Aorta (tissue), 5 donors: ENCODE data around the gene GABARAP. TPM values are rescaled to one million over a fixed set of nuclear protein-coding genes. Genes with fewer than 3 reads are reported as not detected.
A peak's percentile ranks its signal among the peaks of the same experiment; 100 is the strongest.

ENCODE experiments used
- ATAC-seq: fragments of 200-7000 bp; cut with Tn5 transposase; one replicate; pipeline ENCODE4 v1.9.1; 2022; ENCODE audit warnings: moderate library complexity; ENCODE audit not compliant: low FRiP score
- DNase-seq, 2 donors: peaks; one replicate each; pipeline ENCODE4 v3.0.0-alpha.2; 2020
- H3K27ac ChIP-seq, 2 donors: one replicate each; pipeline ENCODE4 v1.5.1; 2013; ENCODE audit warnings: low read length in 2 of 2, mild to moderate bottlenecking in 2 of 2, moderate library complexity in 2 of 2, control low read depth in 1 of 2, inconsistent platforms in 1 of 2, low read depth in 1 of 2
- H3K27me3 ChIP-seq, 2 donors: one replicate each; pipeline ENCODE4 v1.6.1; 2013; ENCODE audit warnings: control low read depth in 1 of 2, low read length in 1 of 2, mild to moderate bottlenecking in 1 of 2, moderate library complexity in 1 of 2; ENCODE audit not compliant: insufficient read depth in 2 of 2, control insufficient read depth in 1 of 2
- H3K36me3 ChIP-seq, 2 donors: one replicate each; pipeline ENCODE4 v1.6.1; 2013; ENCODE audit warnings: control low read depth in 1 of 2, low read length in 1 of 2, mild to moderate bottlenecking in 1 of 2; ENCODE audit not compliant: insufficient read depth in 2 of 2, control insufficient read depth in 1 of 2
- H3K4me1 ChIP-seq, 2 donors: one replicate each; pipeline ENCODE4 v1.6.1; 2013; ENCODE audit warnings: low read length in 2 of 2, control low read depth in 1 of 2, mild to moderate bottlenecking in 1 of 2, moderate library complexity in 1 of 2; ENCODE audit not compliant: insufficient read depth in 2 of 2, control insufficient read depth in 1 of 2
- H3K4me3 ChIP-seq, 2 donors: one replicate each; pipeline ENCODE4 v1.5.1; 2013; ENCODE audit warnings: low read length in 2 of 2, control low read depth in 1 of 2, mild to moderate bottlenecking in 1 of 2
- H3K9me3 ChIP-seq: one replicate; pipeline ENCODE4 v1.6.1; 2013; ENCODE audit warnings: mild to moderate bottlenecking, low read length; ENCODE audit not compliant: control insufficient read depth
- WGBS, 2 donors: extraction: QIAGEN DNeasy Blood & Tissue Kit; methylation state at CpG; one replicate each; pipeline ENCODE4 v1.1.7; 2013; 5-methylcytosine and 5-hydroxymethylcytosine counted together
- intact Hi-C, 2 donors: fragments of 100-400 bp; cut with DNase I; formaldehyde crosslinking; loops; one replicate each; pipeline versions ENCODE4 v1.14.2 to v1.15.0; 2022
- polyA plus RNA-seq, 2 donors: library from polyadenylated mRNA; stranded (reverse); fragments of 200-250 nt; gene quantifications; one replicate each; pipeline ENCODE4 v1.2.3, GENCODE V29; 2013
- total RNA-seq, 2 donors: library from RNA; stranded (reverse); fragmentation: NEBNext Ultra II Directional; extraction: Animal tissue kit (Norgen Biotek cat#: 25700); gene quantifications; one replicate each; pipeline ENCODE4 v1.2.1, GENCODE V29; 2021
- donor health status: healthy with polysubstance abuse.
- donor health status: Bipolar disorder and iron deficiency.
- donor health status: DM: no; HTN: no; CAD: no.
- donor health status: DM: no; HTN: no; CAD: no.
- donor health status: DM: yes; HTN: yes; CAD: no.

Gene GABARAP
- total and polyA plus RNA-seq, 4 donors: 405 to 895 (median 615) TPM

GRCh38 chr17:7262935-7263800 is 20.9 kb upstream of the GABARAP start:
- H3K4me3 ChIP-seq: no peak overlapping the region

GRCh38 chr17:7262192-7262934 is 20.1 kb upstream of the GABARAP start, which contains the start of gene CLDN7:
TSS of gene CLDN7 (minus strand) at chr17:7262478. CDS start at chr17:7262043, 435 bp downstream.
- intact Hi-C loops: no loop called here
- no peak within 1 kb of the TSS for H3K27ac ChIP-seq
- ATAC-seq: peak; percentile 9
- H3K9me3 ChIP-seq: no peaks in the 10 kb centered on the region
- H3K36me3 ChIP-seq: peaks cover 0 to 1% of the 10 kb centered on the region in 2 donors
- no peaks in the 10 kb centered on the region for H3K4me1 ChIP-seq
- H3K27me3 ChIP-seq: peaks cover 0 to 3% of the 10 kb centered on the region in 2 donors
- 3 to 4% methylated on average over 58 to 64 of the region's 64 CpGs for WGBS, 2 donors
- DNase-seq: no peak
- H3K4me3 ChIP-seq: no peak within 1 kb of the TSS

More at GRCh38 chr17:7262935-7263800, 20.9 kb upstream of the GABARAP start:
- intact Hi-C loops: no loop called here
- H3K9me3 ChIP-seq: no peaks in the 10 kb centered on the region
- H3K27me3 ChIP-seq: peaks cover 0 to 3% of the 10 kb centered on the region in 2 donors
- DNase-seq (no peak), ATAC-seq (peak; percentile 4)
- no peak overlapping the region for H3K27ac ChIP-seq
- 7 to 10% methylated on average over 26 of the region's 26 CpGs for WGBS, 2 donors
- H3K36me3 ChIP-seq: peaks cover 0 to 1% of the 10 kb centered on the region in 2 donors
- H3K4me1 ChIP-seq: no peaks in the 10 kb centered on the region

DNA sequence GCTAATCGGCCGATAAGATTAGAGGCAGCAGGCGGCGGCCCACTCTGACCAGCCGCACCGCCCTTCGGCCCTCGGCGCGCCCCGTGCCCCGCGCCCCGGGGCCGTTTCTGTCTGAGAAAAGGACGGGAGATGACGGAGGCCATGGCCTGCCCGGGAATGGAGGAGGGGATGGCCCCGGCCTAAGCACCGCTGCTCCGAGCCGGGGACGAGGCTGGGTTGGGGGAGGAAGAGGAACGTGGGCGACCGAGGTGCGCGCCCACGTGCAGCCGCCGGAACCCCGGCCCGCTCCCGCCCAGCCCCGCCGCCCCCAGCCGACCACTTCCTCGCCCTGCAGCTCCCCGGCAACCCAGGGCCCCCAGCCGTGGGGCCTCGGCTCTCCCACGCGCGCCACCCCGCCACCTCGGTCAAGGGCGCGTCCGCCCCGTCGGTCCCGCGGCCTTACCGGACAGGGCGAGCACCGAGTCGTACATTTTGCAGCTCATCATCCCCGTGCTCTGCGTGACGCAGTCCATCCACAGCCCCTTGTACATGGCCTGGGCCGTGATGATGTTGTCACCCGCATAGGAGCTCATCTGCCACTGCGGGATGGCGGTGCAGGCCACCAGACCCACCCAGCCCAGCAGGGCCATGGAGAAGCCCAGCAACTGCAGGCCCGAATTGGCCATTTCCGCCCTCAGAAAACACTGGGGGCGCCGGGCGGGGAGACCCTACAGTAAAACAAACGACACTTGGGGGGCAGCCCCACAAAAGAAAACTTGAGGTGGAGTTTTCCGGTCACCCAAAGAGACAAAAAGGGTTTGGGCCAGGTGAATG is 19.3 kb upstream of the GABARAP start:
- H3K4me3 ChIP-seq: no peak overlapping the region
- peaks cover 0 to 4% of the 10 kb centered on the region in 2 donors for H3K36me3 ChIP-seq
- no peaks in the 10 kb centered on the region for H3K4me1 ChIP-seq
- intact Hi-C loops: no loop called here
- ATAC-seq (peak; percentile 15), DNase-seq (no peak)
- no peaks in the 10 kb centered on the region for H3K9me3 ChIP-seq
- H3K27ac ChIP-seq: no peak overlapping the region
- WGBS, 2 donors: 6 to 7% methylated on average over 50 to 71 of the region's 71 CpGs
- peaks cover 0 to 3% of the 10 kb centered on the region in 2 donors for H3K27me3 ChIP-seq

DNA sequence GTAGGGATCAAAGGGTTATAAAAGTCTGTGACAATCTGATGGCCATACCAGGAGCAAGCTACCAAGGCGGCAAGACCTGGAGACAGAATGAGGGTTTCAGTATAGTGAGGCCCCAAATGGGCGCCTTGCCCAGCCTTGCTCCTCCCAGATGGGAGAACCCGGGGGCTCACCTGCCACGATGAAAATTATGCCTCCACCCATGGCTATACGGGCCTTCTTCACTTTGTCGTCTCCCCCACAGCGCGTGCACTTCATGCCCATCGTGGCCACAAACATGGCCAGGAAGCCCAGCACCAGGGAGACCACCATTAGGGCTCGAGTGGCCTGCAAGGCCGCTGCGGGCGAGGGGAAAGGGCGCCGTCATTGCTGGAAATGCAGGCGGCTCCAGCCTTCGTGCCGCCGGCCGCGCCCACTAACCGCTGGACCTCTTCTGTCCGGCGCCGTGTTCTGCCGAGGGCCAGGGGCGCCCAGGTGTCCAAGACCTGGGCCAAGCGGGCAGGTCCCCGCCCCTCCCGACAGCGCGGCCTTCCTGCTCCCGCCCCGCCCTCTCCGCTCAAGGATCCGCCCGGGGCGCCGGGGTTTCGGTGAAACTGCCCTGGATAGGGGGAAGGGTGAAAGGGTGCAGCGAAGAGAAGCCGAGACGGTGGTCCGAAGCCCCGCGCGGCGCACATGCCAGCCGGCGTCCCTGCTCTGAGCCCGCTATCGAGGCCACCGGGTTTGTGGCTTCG is 18.6 kb upstream of the GABARAP start:
- ATAC-seq (peak; percentile 53), DNase-seq (peak in 1 of 2 donors; percentile 65)
- Histone ChIP-seq H3K4me1 (no peaks in the 10 kb centered on the region), H3K27me3 (peaks cover 0 to 3% of the 10 kb centered on the region in 2 donors), H3K36me3 (peaks cover 0 to 5% of the 10 kb centered on the region in 2 donors), H3K27ac (no peak overlapping the region), H3K9me3 (no peaks in the 10 kb centered on the region), H3K4me3 (no peak overlapping the region)
- WGBS, 2 donors: 6 to 7% methylated on average over 45 to 54 of the region's 54 CpGs
- intact Hi-C loops: no loop called here

- peaks cover 0 to 3% of the 10 kb centered on the region in 2 donors for H3K27me3 ChIP-seq
Observed at GRCh38 chr17:7260151-7260550, 17.9 kb upstream of the GABARAP start.

DNA sequence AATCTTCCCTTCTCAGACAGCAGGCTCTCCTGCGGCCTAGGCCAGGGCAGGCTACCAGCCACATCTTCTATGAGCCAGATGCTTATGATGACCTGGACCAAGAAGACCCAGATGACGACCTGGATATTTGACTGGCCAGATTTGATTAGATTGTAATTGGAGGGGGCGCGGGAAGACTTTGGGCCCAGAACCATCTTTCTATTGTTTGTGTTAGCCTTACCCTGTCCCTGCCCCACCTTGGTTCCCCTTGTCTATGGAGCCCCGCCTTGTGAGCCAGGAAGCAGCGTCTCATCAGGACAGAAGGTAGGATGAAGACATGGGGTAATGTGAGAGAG is 17.3 kb upstream of the GABARAP start:
- Histone ChIP-seq H3K4me3 (no peak overlapping the region), H3K27ac (no peak overlapping the region), H3K27me3 (peaks cover 0 to 3% of the 10 kb centered on the region in 2 donors), H3K36me3 (peaks cover 0 to 6% of the 10 kb centered on the region in 2 donors), H3K9me3 (no peaks in the 10 kb centered on the region), H3K4me1 (no peaks in the 10 kb centered on the region)
- 94 to 97% methylated on average over 6 of the region's 6 CpGs for WGBS, 2 donors
- ATAC-seq (no peak), DNase-seq (no peak)
- intact Hi-C loops: no loop called here

More at GRCh38 chr17:7260151-7260550, 17.9 kb upstream of the GABARAP start:
- DNase-seq (no peak), ATAC-seq (no peak)
- Histone ChIP-seq H3K4me3 (no peak overlapping the region), H3K4me1 (no peaks in the 10 kb centered on the region), H3K9me3 (no peaks in the 10 kb centered on the region), H3K27ac (no peak overlapping the region), H3K36me3 (peaks cover 0 to 5% of the 10 kb centered on the region in 2 donors)
- WGBS, 2 donors: 81 to 87% methylated on average over 4 of the region's 4 CpGs
- intact Hi-C loops: no loop called here

GRCh38 chr17:7258731-7259554 is 16.7 kb upstream of the GABARAP start:
- Histone ChIP-seq H3K36me3 (peaks cover 0 to 8% of the 10 kb centered on the region in 2 donors), H3K9me3 (no peaks in the 10 kb centered on the region)
- intact Hi-C loops: no loop called here

More at GRCh38 chr17:7258731-7259554, 16.7 kb upstream of the GABARAP start:
- 83 to 85% methylated on average over 7 of the region's 7 CpGs for WGBS, 2 donors
- Histone ChIP-seq H3K4me3 (no peak overlapping the region), H3K27ac (no peak overlapping the region), H3K27me3 (peaks cover 0 to 3% of the 10 kb centered on the region in 2 donors), H3K4me1 (no peaks in the 10 kb centered on the region)
- peak in 1 of 2 donors; percentile 53 for DNase-seq
- no peak for ATAC-seq
